ENCODE measurements around the gene EVX1.

DNA sequence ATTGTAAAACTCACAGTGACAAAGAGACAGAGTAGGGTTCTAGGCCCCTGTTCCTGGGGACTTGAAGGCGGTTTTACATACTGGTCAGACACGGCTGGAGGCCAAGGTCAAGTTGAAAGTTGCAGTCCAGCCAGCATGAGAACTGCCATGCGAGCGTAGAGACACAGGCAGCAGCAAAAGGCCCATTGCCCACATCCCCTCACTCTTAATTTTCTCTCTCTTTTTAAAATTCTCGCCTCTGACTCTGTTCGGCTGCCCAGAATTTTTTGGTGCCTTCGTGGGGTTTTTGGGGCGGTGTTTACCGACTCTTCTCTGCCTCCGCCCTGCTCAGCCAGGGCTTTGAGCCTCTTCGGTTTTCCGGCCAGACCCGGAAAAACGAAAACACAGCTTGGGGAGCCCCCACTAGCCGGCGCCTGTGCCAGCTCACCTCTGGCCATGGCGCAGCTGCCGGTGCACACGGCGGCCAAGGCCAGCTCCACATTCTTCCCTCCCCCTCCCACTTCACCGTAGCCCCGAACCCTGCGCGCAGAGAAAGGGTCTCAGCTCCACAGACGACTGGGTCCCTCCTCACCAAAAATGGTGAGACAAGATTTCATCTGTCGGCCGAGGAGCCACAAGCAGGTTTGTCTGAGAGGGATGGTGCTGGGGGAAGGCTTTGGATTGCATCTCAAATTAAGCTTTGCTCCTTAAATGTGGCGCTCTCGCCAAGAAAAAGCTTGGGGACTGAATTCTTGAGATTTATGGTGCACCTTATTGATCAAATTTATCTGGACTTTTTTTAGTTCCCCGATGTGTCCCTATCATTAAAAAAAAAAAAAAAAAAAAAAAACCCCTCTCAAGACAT lies 40.4 kb upstream of the EVX1 start:
- TF ChIP-seq, protein P1, sequence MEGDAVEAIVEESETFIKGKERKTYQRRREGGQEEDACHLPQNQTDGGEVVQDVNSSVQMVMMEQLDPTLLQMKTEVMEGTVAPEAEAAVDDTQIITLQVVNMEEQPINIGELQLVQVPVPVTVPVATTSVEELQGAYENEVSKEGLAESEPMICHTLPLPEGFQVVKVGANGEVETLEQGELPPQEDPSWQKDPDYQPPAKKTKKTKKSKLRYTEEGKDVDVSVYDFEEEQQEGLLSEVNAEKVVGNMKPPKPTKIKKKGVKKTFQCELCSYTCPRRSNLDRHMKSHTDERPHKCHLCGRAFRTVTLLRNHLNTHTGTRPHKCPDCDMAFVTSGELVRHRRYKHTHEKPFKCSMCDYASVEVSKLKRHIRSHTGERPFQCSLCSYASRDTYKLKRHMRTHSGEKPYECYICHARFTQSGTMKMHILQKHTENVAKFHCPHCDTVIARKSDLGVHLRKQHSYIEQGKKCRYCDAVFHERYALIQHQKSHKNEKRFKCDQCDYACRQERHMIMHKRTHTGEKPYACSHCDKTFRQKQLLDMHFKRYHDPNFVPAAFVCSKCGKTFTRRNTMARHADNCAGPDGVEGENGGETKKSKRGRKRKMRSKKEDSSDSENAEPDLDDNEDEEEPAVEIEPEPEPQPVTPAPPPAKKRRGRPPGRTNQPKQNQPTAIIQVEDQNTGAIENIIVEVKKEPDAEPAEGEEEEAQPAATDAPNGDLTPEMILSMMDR (IDR thresholded peaks at IDR 0.05), result no peak
- TF ChIP-seq POLR2AphosphoS5 (IDR thresholded peaks at IDR 0.05), result no peak
- TF ChIP-seq EP300 (IDR thresholded peaks at IDR 0.05), result no peak

Data from esophagus muscularis mucosa (tissue), 4 donors.